Endothelial cell of umbilical vein (primary cell): ENCODE data around the gene FAM90A26.
"Not testable (repeated sequence)": the region's sequence is repeated elsewhere in the genome, so short reads cannot be mapped to it uniquely, and the experiment has no call there.

Experiments used
- CTCF ChIP-seq, 2 donors: IDR thresholded peaks; 1 replicate in 1 of 2; 2 replicates in 1 of 2; pipeline ENCODE4 v1.5.1; 2011; ENCODE audit warnings: low read length in 2 of 2, mild to moderate bottlenecking in 2 of 2, moderate library complexity in 2 of 2, control low read depth in 1 of 2, inconsistent platforms in 1 of 2, low read depth in 1 of 2; ENCODE audit not compliant: insufficient read depth in 1 of 2; ENCODE audit errors: extremely low read depth in 1 of 2
- EZH2 ChIP-seq: IDR thresholded peaks from 2 replicates; pipeline ENCODE4 v1.6.1; 2012; ENCODE audit warnings: borderline replicate concordance, low read depth, mild to moderate bottlenecking, moderate library complexity, low read length, inconsistent platforms; ENCODE audit not compliant: severe bottlenecking
- POLR2A ChIP-seq: IDR thresholded peaks from 2 replicates; pipeline ENCODE4 v1.6.1; 2012; ENCODE audit warnings: low read depth, mild to moderate bottlenecking, control low read depth, low read length

GRCh38 chr4:9214701-9215100, 44.5 kb downstream of the FAM90A26 start:
- not testable (repeated sequence) for TF ChIP-seq CTCF (IDR thresholded peaks at IDR 0.05; ENCODE audit: extremely low read depth in 1 of 2, insufficient read depth in 1 of 2, low read depth in 1 of 2, low read length in 2 of 2); POLR2A; EZH2
